Progenitor cell of endocrine pancreas (in vitro differentiated cells): Measurements from ENCODE around the gene CCBE1. TPM values are rescaled to one million over a fixed set of nuclear protein-coding genes. Genes with fewer than 3 reads are reported as not detected.

ENCODE experiments used
- DNase-seq: peaks from one replicate; pipeline ENCODE4 v3.0.0; 2021; ENCODE audit warnings: low spot score; ENCODE audit not compliant: unreplicated experiment
- H3K27ac Mint-ChIP-seq: 2 replicates; pipeline ENCODE4 v1.8.0; 2021; ENCODE audit warnings: mild to moderate bottlenecking, moderate library complexity, mixed read lengths
- H3K27me3 Mint-ChIP-seq: 2 replicates; pipeline ENCODE4 v1.8.0; 2021; ENCODE audit warnings: mixed read lengths
- H3K36me3 Mint-ChIP-seq: 2 replicates; pipeline ENCODE4 v1.8.0; 2022; ENCODE audit warnings: mixed read lengths; ENCODE audit not compliant: insufficient read depth
- H3K4me1 Mint-ChIP-seq: 2 replicates; pipeline ENCODE4 v1.8.0; 2021; ENCODE audit warnings: low read depth, mixed read lengths
- H3K4me3 Mint-ChIP-seq: 2 replicates; pipeline ENCODE4 v1.8.0; 2021; ENCODE audit warnings: low read depth, mild to moderate bottlenecking, moderate library complexity, mixed read lengths
- H3K9me3 Mint-ChIP-seq: 2 replicates; pipeline ENCODE4 v1.8.0; 2021; ENCODE audit warnings: low read depth, mixed read lengths
- CTCF ChIP-seq: fragments of 200-600 bp; sonication (generic); IDR thresholded peaks from one replicate; pipeline ENCODE4 v1.5.0; 2021; ENCODE audit warnings: antibody characterized with exemption, mild to moderate bottlenecking; ENCODE audit not compliant: unreplicated experiment
- total RNA-seq: library from RNA; stranded (reverse); gene quantifications from 2 replicates; pipeline ENCODE4 v1.2.1, GENCODE V29; 2021

Gene CCBE1
- total RNA-seq, 1 donor from 2014 or later: 1.2 TPM

GRCh38 chr18:59621027-59621426, 76.2 kb downstream of the CCBE1 start:
- H3K36me3 Mint-ChIP-seq: no peaks in the 10 kb centered on the region
- peaks cover 5% of the 10 kb centered on the region for H3K4me1 Mint-ChIP-seq
- DNase-seq: no peak
- no peak for TF ChIP-seq CTCF
- no peak overlapping the region for H3K4me3 Mint-ChIP-seq
- no peak overlapping the region for H3K27ac Mint-ChIP-seq
- no peaks in the 10 kb centered on the region for H3K9me3 Mint-ChIP-seq
- peaks cover 20% of the 10 kb centered on the region for H3K27me3 Mint-ChIP-seq

GRCh38 chr18:59620381-59620780, 76.8 kb downstream of the CCBE1 start:
- Mint-ChIP-seq H3K4me1 (peaks cover 5% of the 10 kb centered on the region), H3K27me3 (peaks cover 20% of the 10 kb centered on the region), H3K4me3 (no peak overlapping the region), H3K27ac (no peak overlapping the region), H3K36me3 (no peaks in the 10 kb centered on the region), H3K9me3 (no peaks in the 10 kb centered on the region)
- no peak for DNase-seq
- TF ChIP-seq CTCF: no peak

- H3K4me1 Mint-ChIP-seq: peaks cover 5% of the 10 kb centered on the region
- TF ChIP-seq CTCF: no peak
- no peak overlapping the region for H3K4me3 Mint-ChIP-seq
- H3K36me3 Mint-ChIP-seq: no peaks in the 10 kb centered on the region
- no peaks in the 10 kb centered on the region for H3K9me3 Mint-ChIP-seq
- no peak overlapping the region for H3K27ac Mint-ChIP-seq
- DNase-seq: no peak
- H3K27me3 Mint-ChIP-seq: peaks cover 24% of the 10 kb centered on the region
Measured at GRCh38 chr18:59619816-59620215, 77.4 kb downstream of the CCBE1 start.

GRCh38 chr18:59617468-59617932, 79.7 kb downstream of the CCBE1 start:
- Mint-ChIP-seq H3K27me3 (peaks cover 24% of the 10 kb centered on the region), H3K36me3 (no peaks in the 10 kb centered on the region), H3K4me3 (no peak overlapping the region), H3K27ac (no peak overlapping the region), H3K4me1 (peaks cover 10% of the 10 kb centered on the region), H3K9me3 (no peaks in the 10 kb centered on the region)
- no peak for TF ChIP-seq CTCF
- no peak for DNase-seq

GRCh38 chr18:59616501-59616900, 80.7 kb downstream of the CCBE1 start:
- H3K27ac Mint-ChIP-seq: no peak overlapping the region
- H3K4me1 Mint-ChIP-seq: peaks cover 10% of the 10 kb centered on the region
- TF ChIP-seq CTCF: no peak
- no peaks in the 10 kb centered on the region for H3K36me3 Mint-ChIP-seq
- peaks cover 18% of the 10 kb centered on the region for H3K27me3 Mint-ChIP-seq
- no peak overlapping the region for H3K4me3 Mint-ChIP-seq
- no peaks in the 10 kb centered on the region for H3K9me3 Mint-ChIP-seq
- DNase-seq: no peak
